NCI-H2107 (cell line): Measurements from ENCODE around the gene OR4A47.
"Not testable (repeated sequence)": the region's sequence is repeated elsewhere in the genome, so short reads cannot be mapped to it uniquely, and the experiment has no call there.

Source experiments
- DNase-seq: peaks from one replicate; lab custom pipeline; 2025; lab: John Stamatoyannopoulos, UW

Gene OR4A47

GRCh38 chr11:48488493-48488892, at the start of gene OR4A47:
Gene OR4A47, plus strand, starts transcription at chr11:48488793. Its CDS starts 0 bp downstream, at chr11:48488793.
- not testable (repeated sequence) for DNase-seq

GRCh38 chr11:48455909-48456308, 32.7 kb upstream of the OR4A47 start:
- DNase-seq: not testable (repeated sequence)

GRCh38 chr11:48473966-48474365, 14.6 kb upstream of the OR4A47 start:
- not testable (repeated sequence) for DNase-seq

GRCh38 chr11:48474703-48475102, 13.9 kb upstream of the OR4A47 start:
- DNase-seq: not testable (repeated sequence)

- not testable (repeated sequence) for DNase-seq
Measured at GRCh38 chr11:48506169-48506568, 17.6 kb downstream of the OR4A47 start.

- no peak for DNase-seq
Measured at GRCh38 chr11:48538991-48539390, 50.4 kb downstream of the OR4A47 start.
